ENCODE results near the gene ASCC2. TPM values are rescaled to one million over a fixed set of nuclear protein-coding genes. Genes with fewer than 3 reads are reported as not detected.
A peak's percentile ranks its signal among the peaks of the same experiment; 100 is the strongest.

The ASCC2 gene
- total RNA-seq, 4 donors from 2014 or later = 30.2 to 53.2 (median 45.8) TPM

DNA sequence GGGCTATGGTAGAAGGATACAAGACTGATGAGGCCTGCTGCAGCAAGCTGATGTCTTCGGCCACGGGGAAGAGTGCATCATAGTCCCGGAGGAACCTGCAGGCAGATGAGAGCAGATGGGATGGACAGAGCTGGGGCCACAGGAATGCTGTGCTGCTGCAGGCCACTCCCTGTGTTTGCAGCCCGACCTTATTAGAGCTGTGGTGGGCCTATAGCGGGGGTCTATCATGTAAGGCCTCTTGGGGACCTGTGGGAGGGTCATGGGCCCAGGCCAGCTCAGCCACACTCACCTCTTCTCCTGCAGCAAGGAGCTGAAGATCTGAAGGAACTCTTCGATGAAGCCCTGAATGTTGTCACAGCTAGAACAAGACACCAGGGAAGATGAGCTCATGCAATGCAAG, 31.9 kb downstream of the ASCC2 start:
- intact Hi-C loops (cut with DNase I; ENCODE audit: low total_unique reads) = no loop called here
- no peak overlapping the region for H3K4me3 ChIP-seq (ENCODE audit: low read depth, poor library complexity, severe bottlenecking)
- no peak for DNase-seq (ENCODE audit: low spot score in 2 of 2)
- 89 to 90% methylated on average over 6 of the region's 6 CpGs for WGBS, 2 donors
- TF ChIP-seq, protein P1, sequence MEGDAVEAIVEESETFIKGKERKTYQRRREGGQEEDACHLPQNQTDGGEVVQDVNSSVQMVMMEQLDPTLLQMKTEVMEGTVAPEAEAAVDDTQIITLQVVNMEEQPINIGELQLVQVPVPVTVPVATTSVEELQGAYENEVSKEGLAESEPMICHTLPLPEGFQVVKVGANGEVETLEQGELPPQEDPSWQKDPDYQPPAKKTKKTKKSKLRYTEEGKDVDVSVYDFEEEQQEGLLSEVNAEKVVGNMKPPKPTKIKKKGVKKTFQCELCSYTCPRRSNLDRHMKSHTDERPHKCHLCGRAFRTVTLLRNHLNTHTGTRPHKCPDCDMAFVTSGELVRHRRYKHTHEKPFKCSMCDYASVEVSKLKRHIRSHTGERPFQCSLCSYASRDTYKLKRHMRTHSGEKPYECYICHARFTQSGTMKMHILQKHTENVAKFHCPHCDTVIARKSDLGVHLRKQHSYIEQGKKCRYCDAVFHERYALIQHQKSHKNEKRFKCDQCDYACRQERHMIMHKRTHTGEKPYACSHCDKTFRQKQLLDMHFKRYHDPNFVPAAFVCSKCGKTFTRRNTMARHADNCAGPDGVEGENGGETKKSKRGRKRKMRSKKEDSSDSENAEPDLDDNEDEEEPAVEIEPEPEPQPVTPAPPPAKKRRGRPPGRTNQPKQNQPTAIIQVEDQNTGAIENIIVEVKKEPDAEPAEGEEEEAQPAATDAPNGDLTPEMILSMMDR (IDR thresholded peaks at IDR 0.05) = no peak
- no peak for TF ChIP-seq POLR2A (IDR thresholded peaks at IDR 0.05)

DNA sequence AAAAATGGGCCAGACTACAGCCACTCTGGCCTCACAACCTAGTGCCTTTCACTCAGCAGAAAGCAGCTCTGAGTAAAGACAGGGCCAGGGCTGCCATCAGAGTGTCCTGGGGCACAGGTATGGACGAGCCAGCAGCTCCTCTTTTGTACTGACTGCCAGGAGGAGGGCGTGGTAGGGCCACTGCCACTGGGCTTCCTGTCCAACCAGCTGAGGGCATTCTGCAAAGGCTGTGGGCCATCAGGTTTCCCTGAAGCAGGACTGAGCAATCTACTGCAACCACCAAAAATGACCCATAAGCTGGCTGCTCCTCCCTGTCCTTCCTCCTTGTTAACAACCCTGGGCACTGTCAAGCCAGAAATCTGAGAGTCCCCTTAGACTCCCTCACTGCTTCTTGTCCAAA, 33.1 kb downstream of the ASCC2 start:
- H3K4me3 ChIP-seq (ENCODE audit: low read depth, poor library complexity, severe bottlenecking) = no peak overlapping the region
- WGBS, 2 donors = 93 to 100% methylated on average over 2 of the region's 2 CpGs
- no peak for DNase-seq (ENCODE audit: low spot score in 2 of 2)
- intact Hi-C loops (cut with DNase I; ENCODE audit: low total_unique reads) = no loop called here
- TF ChIP-seq POLR2A (IDR thresholded peaks at IDR 0.05) = no peak
- TF ChIP-seq, protein P1 (IDR thresholded peaks at IDR 0.05) = no peak

DNA sequence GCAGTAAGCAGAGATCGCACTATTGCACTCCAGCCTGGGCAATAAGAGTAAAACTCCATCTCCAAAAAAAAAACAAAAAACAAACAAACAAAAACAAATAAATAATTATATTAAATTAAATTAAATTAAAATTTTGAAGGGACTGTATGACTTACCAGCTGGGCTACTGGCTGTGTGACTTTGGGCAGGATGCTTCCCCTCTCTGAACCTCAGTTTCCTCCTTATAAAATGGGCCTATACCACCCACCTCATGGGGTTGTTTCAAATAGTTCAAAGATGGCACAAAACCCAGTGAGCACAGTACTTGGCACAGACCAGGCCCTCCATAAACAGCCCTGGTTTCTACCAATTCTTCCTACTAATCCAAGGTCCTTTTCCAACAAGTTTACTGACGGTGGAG, 34.9 kb downstream of the ASCC2 start:
- WGBS, 2 donors = 95 to 98% methylated on average over 2 of the region's 2 CpGs
- intact Hi-C loops (cut with DNase I; ENCODE audit: low total_unique reads) = no loop called here
- no peak for DNase-seq (ENCODE audit: low spot score in 2 of 2)
- H3K4me3 ChIP-seq (ENCODE audit: low read depth, poor library complexity, severe bottlenecking) = no peak overlapping the region
- no peak for TF ChIP-seq POLR2A (IDR thresholded peaks at IDR 0.05)
- TF ChIP-seq, protein P1 (IDR thresholded peaks at IDR 0.05) = no peak

DNA sequence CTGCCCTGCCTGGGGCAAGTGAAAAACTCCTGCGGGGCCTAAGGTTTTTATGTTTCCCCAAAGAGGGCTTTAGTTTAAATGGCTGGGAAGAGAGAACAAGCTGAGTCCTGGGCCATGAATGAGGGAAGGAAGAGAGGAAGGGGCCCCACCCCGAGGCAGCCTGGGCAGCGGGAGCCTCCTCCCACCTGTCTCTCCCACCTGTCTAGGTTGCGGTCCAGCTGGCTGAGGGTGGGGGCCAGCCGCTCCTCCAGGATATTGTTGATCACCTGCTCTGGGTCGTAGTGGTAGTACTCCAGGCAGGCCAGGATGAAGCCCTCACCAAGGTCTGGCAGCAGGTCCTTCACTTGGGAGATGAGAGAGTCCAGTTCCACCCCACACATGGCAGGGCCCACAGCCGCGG, 36.3 kb downstream of the ASCC2 start:
- no peak overlapping the region for H3K4me3 ChIP-seq (ENCODE audit: low read depth, poor library complexity, severe bottlenecking)
- intact Hi-C loops (cut with DNase I; ENCODE audit: low total_unique reads) = no loop called here
- no peak for TF ChIP-seq POLR2A (IDR thresholded peaks at IDR 0.05)
- TF ChIP-seq, protein P1 (IDR thresholded peaks at IDR 0.05) = no peak
- WGBS, 2 donors = 70 to 75% methylated on average over 4 to 8 of the region's 8 CpGs
- DNase-seq (ENCODE audit: low spot score in 2 of 2) = no peak

DNA sequence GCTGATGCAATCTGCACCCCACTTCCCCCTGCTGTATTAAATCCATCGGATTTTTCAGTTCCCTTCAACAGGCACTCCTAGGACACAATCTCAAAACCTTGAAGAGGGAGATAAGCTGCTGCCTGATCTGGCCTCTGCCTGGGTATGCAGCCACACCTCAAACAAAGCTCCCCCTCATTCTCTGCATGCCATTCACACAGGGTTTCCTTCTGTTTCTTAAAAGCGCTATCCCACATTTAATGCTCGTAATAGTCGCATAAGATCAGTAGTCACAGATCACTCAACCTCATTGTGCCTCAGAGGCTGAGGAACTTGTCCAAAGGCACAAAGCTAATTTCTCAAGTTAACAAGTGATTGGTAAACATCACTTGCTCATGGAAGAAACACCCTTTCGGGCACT, 36.9 kb downstream of the ASCC2 start:
- intact Hi-C loops (cut with DNase I; ENCODE audit: low total_unique reads) = no loop called here
- WGBS, 2 donors = 78 to 83% methylated on average over 5 of the region's 5 CpGs
- TF ChIP-seq POLR2A (IDR thresholded peaks at IDR 0.05) = no peak
- TF ChIP-seq, protein P1 (IDR thresholded peaks at IDR 0.05) = no peak
- no peak overlapping the region for H3K4me3 ChIP-seq (ENCODE audit: low read depth, poor library complexity, severe bottlenecking)
- no peak for DNase-seq (ENCODE audit: low spot score in 2 of 2)

DNA sequence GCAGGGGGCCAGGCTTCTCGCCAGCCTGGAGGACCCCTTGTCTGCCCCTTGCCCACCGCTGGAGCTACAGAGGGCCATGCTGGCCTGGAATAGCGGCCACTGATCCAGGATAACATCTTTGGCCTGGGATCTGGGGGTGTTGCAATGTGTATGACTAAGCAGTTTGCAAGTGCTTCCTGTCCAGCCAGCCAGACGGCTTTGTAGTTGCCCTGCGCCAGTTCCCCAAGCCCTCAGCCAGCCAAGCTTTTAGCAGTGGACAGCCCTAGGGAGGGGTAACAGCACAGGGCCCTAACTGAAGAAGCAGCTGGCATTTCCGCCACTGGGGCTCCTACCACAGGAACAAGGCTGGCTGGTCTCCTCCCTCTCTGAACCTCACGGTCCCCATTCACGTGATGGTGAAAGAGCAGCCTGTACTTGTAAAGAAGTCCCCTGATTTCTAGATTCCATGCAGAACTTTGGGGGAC, 38.8 kb downstream of the ASCC2 start:
- WGBS, 2 donors = 32 to 48% methylated on average over 8 of the region's 8 CpGs
- intact Hi-C loops (cut with DNase I; ENCODE audit: low total_unique reads) = no loop called here
- no peak overlapping the region for H3K4me3 ChIP-seq (ENCODE audit: low read depth, poor library complexity, severe bottlenecking)
- TF ChIP-seq, protein P1 (IDR thresholded peaks at IDR 0.05) = no peak
- DNase-seq (ENCODE audit: low spot score in 2 of 2) = peak; percentile 91 to 97
